Measurements from ENCODE around the gene VPS26C.

The VPS26C gene

DNA sequence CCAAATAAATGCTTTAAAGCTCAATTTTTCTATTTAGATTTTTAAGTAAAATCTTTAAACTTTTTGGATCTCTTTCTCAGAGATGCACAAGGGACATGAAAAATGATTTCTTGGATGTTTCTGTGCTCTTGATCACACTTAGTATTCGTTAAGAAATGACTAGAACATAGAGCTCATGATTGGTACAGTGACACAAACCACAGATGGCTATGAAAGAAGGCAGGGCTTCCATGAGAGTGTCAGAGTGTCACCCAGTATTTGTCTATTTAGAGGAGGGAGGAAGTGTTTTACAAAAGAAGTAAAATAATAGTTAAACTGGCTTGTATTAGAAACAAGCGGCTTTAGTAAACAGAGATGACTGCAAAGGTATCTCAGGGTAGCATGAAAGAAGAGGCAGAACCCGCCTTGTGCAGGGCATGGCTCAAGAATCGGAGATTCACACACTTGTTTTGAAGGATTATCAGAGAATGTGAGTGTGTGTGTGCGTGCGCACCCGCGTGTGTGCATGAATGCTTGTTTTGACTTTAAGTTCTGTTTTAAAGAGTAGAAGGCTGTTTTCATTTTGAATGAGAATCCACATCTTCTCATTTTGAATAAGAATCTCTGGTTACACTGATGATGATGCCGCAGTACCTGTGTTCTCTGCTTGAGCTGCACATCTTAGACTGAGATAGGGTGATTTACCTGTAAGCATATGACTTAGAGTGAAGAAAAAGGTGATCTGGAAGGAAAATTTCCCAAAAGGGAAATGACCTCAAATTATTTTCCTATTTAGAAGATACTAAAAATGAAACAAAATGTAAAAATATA is 82.1 kb downstream of the VPS26C start:
- no peak overlapping the region for H3K4me3 ChIP-seq (ENCODE audit: low read length)
- no peak for DNase-seq (ENCODE audit: low read depth, low spot score)

DNA sequence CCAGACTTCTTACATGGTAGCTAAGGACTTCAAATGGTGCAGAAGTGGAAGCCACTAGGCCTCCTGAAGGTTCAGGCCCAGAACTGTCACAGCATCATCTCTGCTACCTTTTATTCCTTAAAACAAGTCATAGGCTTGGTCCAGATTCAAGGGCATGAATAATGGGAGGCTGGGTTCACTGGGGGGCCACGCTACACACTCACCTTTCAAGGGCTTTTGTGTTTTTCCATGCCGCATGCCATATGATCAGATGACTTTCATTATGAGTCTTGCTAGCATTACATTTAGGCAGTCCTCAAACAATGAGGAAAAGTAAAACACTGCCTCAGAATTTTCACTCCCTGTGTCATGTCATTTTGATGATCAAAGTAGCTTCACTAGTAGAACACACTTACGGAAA is 83.4 kb downstream of the VPS26C start:
- H3K4me3 ChIP-seq (ENCODE audit: low read length) = no peak overlapping the region
- DNase-seq (ENCODE audit: low read depth, low spot score) = no peak

DNA sequence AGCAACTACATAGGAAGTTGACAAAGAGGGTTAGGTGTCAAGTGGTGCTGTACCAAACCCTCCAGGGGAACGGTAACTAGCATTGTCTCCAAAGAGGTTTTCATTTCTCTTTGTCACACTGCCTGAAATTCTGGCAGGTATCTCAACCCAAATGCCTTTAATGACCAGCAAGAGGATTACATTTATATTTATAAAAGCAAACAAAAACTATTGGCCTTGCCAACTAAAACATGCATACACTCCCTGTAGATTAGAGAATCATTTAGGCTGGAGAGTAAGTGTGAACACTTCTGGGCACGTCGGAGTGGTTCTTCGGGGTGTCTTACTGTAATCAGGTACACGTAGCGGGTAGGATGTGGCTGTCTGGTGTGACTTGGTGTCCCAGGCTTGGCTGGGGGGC is 84.9 kb downstream of the VPS26C start:
- H3K4me3 ChIP-seq (ENCODE audit: low read length) = no peak overlapping the region
- no peak for DNase-seq (ENCODE audit: low read depth, low spot score)

DNA sequence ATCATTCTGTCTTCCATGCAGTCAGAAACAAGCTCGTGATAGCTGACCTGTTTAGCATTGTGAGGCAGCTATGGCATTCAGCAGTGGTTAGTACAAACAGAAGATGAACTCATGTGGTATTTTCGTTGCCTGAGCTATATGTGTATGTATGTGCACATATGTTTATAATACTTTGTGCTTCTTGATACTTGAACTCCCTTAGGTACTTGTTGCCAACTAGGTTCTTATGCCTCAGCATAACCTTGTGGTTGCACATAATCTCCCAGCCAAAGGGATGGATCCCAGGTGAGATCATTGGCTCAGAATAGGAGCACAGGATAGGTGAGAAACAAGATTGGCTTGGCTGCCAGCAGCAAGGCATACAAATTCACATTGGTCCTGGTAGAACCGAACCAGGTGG is 86.1 kb downstream of the VPS26C start:
- H3K4me3 ChIP-seq (ENCODE audit: low read length) = no peak overlapping the region
- DNase-seq (ENCODE audit: low read depth, low spot score) = no peak

DNA sequence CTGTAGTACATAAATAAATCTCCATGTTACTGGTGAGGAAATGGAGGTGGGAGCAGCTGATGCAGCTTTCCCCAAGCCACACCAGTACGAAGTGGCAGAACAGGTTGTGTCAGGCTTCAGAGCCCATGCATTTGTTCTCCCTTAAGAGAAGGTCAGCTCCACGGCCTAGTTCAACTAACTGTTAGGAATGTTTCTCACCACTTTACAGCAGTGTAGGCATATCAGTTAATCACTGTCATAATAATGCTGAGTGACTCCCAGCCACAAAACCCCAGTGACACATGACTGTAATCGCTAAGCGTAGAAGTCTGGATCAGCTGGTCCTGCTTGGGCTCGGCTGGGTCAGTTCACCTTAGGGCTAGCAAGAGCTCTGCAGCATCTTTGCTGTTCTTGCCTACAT is 90.4 kb downstream of the VPS26C start:
- no peak overlapping the region for H3K4me3 ChIP-seq (ENCODE audit: low read length)
- DNase-seq (ENCODE audit: low read depth, low spot score) = no peak

Measured in Jurkat, Clone E6-1 (cell line).